GM15510 (cell line): ENCODE data around the gene LDLRAD4.

Experiments
- POLR2A ChIP-seq: IDR thresholded peaks from 3 replicates; pipeline ENCODE4 v1.6.1; 2011; ENCODE audit warnings: borderline replicate concordance; ENCODE audit not compliant: insufficient read length; ENCODE audit errors: extremely low read depth

LDLRAD4 gene

GRCh38 chr18:13217466-13217961, 1.0 kb upstream of the LDLRAD4 start:
- TF ChIP-seq POLR2A = no peak

GRCh38 chr18:13217971-13218367, 591 bp upstream of the LDLRAD4 start:
- no peak for TF ChIP-seq POLR2A

GRCh38 chr18:13218997-13219396, 437 bp downstream of the LDLRAD4 start:
- TF ChIP-seq POLR2A = no peak

GRCh38 chr18:13219593-13220159, 1.1 kb downstream of the LDLRAD4 start:
- no peak for TF ChIP-seq POLR2A

GRCh38 chr18:13220361-13220991, 1.9 kb downstream of the LDLRAD4 start:
- TF ChIP-seq POLR2A = no peak

GRCh38 chr18:13221869-13222855, 3.6 kb downstream of the LDLRAD4 start:
- no peak for TF ChIP-seq POLR2A

GRCh38 chr18:13222856-13223281, 4.3 kb downstream of the LDLRAD4 start:
- TF ChIP-seq POLR2A = no peak

GRCh38 chr18:13223311-13224143, 5.0 kb downstream of the LDLRAD4 start:
- TF ChIP-seq POLR2A = no peak

GRCh38 chr18:13225261-13225660, 6.7 kb downstream of the LDLRAD4 start:
- TF ChIP-seq POLR2A = no peak

GRCh38 chr18:13226533-13227144, 8.1 kb downstream of the LDLRAD4 start:
- no peak for TF ChIP-seq POLR2A

GRCh38 chr18:13227910-13228309, 9.3 kb downstream of the LDLRAD4 start:
- no peak for TF ChIP-seq POLR2A

GRCh38 chr18:13229001-13229671, 10.6 kb downstream of the LDLRAD4 start:
- TF ChIP-seq POLR2A = no peak

GRCh38 chr18:13231151-13231550, 12.6 kb downstream of the LDLRAD4 start:
- no peak for TF ChIP-seq POLR2A
